Panc1 (cell line): ENCODE data around the gene ZNF107. TPM values are rescaled to one million over a fixed set of nuclear protein-coding genes. Genes with fewer than 3 reads are reported as not detected.

Experiments
- ATAC-seq: fragments of 200-7000 bp; cut with Tn5 transposase; 2 replicates; pipeline ENCODE4 v1.9.1; 2020; ENCODE audit warnings: mild to moderate bottlenecking, moderate library complexity
- BruUV-seq: library from RNA; stranded (reverse); fragments of 400-500 nt; replicated peaks from 2 replicates; lab custom pipeline; 2021; lab: Mats Ljungman, UMichigan
- CTCF ChIA-PET: fragments of 300-600 bp; sonication (Branson Sonifier 250); formaldehyde crosslinking; loops from one replicate; lab custom pipeline; 2022; ENCODE audit warnings: antibody characterized with exemption; lab: Charles Lee
- POLR2A ChIA-PET: fragments of 300-600 bp; sonication (Branson Sonifier 250); formaldehyde crosslinking; loops from one replicate; lab custom pipeline; 2022; ENCODE audit warnings: antibody characterized with exemption; lab: Charles Lee
- DNase-seq: peaks from one replicate; pipeline ENCODE4 v3.0.0-alpha.2; 2010; ENCODE audit warnings: low read depth, low spot score
- H3K27ac ChIP-seq: 2 replicates; pipeline ENCODE4 v1.5.1; 2011; ENCODE audit warnings: mild to moderate bottlenecking, low read length, inconsistent platforms
- H3K27me3 ChIP-seq: fragments of 200-500 bp; sonication (Bioruptor generic); 2 replicates; pipeline ENCODE4 v1.6.0; 2014; ENCODE audit warnings: low read length, inconsistent platforms; ENCODE audit not compliant: control insufficient read depth, insufficient read depth
- H3K36me3 ChIP-seq: fragments of 200-500 bp; sonication (Bioruptor generic); 2 replicates; pipeline ENCODE4 v1.5.1; 2014; ENCODE audit warnings: inconsistent platforms, mild to moderate bottlenecking, low read length, moderate library complexity; ENCODE audit not compliant: control insufficient read depth, insufficient read depth
- H3K4me1 ChIP-seq: 2 replicates; pipeline ENCODE4 v1.5.1; 2011; ENCODE audit warnings: inconsistent platforms, mild to moderate bottlenecking, low read length, moderate library complexity; ENCODE audit not compliant: control insufficient read depth, insufficient read depth
- H3K4me3 ChIP-seq, 2 experiments: 2 replicates each; pipeline ENCODE4 v1.5.1; 2011 to 2012; ENCODE audit warnings: low read depth in 2 of 2, low read length in 2 of 2, mild to moderate bottlenecking in 2 of 2, inconsistent platforms in 1 of 2, moderate library complexity in 1 of 2
- H3K9me3 ChIP-seq: fragments of 200-500 bp; sonication (Bioruptor generic); 2 replicates; pipeline ENCODE4 v1.5.1; 2014; ENCODE audit warnings: low read depth, mild to moderate bottlenecking, inconsistent platforms, low read length, moderate library complexity; ENCODE audit not compliant: control insufficient read depth, insufficient read depth
- POLR2AphosphoS5 ChIP-seq: IDR thresholded peaks from 2 replicates; pipeline ENCODE4 v1.6.1; 2012; ENCODE audit warnings: mild to moderate bottlenecking, low read depth, low read length, moderate library complexity
- SIN3A ChIP-seq: IDR thresholded peaks from 2 replicates; pipeline ENCODE4 v1.6.1; 2012; ENCODE audit warnings: low read depth, mild to moderate bottlenecking, low read length, moderate library complexity, borderline replicate concordance; ENCODE audit not compliant: insufficient read depth
- TCF7L2 ChIP-seq: IDR thresholded peaks from 2 replicates; pipeline ENCODE4 v1.6.1; 2011; ENCODE audit warnings: mild to moderate bottlenecking, low read depth, low read length, inconsistent platforms
- in situ Hi-C: cut with HindIII; loops from 2 replicates; pipeline ENCODE4 v1.10.0; 2016; ENCODE audit warnings: low sequenced_read_pairs, low pct_unique_long_range_greater_than_20kb
- intact Hi-C: fragments of 100-400 bp; cut with micrococcal nuclease; formaldehyde crosslinking; loops from one replicate; pipeline ENCODE4 v1.10.0; 2022; ENCODE audit not compliant: unreplicated experiment
- total RNA-seq: library from RNA; stranded (reverse); gene quantifications from one replicate; pipeline ENCODE4 v1.2.1, GENCODE V29; 2021; ENCODE audit not compliant: unreplicated experiment
- TF ChIP-seq, protein P1 (sequence below), 2 experiments: IDR thresholded peaks; 2 replicates each; pipeline ENCODE4 v1.6.1; 2011 to 2012; ENCODE audit warnings: low read depth in 2 of 2, control low read depth in 1 of 2, low read length in 1 of 2, mild to moderate bottlenecking in 1 of 2, moderate library complexity in 1 of 2; ENCODE audit not compliant: insufficient read depth in 1 of 2
- TF ChIP-seq, protein P2 (sequence below): fragments of 450-650 bp; IDR thresholded peaks from 2 replicates; pipeline ENCODE4 v1.5.1; 2017; ENCODE audit warnings: mild to moderate bottlenecking

The ZNF107 gene
- total RNA-seq, 1 experiment from 2014 or later, result 11.1 TPM

DNA sequence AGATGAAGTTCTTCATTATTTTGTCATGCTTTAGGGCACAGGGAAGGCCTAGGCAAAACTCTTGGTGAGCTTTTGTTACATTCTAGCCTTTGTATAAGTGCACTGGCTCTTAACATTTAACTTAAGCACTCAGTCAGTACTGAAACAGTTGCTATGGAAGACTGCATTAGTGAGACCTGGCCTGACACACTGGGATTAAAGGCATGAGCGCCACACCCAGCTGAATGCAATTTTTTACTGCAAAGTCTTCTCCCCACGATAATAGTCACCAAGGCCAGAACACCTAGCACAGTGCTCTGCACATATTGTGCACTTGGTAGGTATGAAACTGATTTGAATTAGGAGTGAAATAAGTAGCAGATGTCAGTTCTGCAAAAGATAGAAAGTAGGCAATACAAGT is 87.1 kb downstream of the ZNF107 start:
- no peaks in the 10 kb centered on the region for H3K27me3 ChIP-seq
- ATAC-seq, result no peak

DNA sequence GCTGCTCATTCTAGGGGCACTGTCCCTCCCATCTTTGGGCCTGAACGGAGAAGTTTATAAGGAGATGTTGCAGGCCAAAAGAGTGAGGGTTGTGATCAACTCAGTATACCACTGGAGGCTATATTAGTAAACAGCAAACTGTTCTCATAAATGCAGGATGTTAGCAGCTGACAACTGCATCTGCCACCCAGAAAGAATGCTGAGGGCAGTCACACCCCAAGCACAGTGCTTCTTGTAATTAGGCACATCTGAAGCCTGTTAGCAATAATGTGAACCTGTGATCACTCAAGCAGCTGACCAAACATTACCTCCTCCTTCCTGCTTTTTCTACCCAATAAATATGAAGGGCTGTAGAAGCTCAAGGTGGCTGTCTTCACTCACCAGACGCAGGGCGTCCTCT is 89.9 kb downstream of the ZNF107 start:
- ATAC-seq (no peak), DNase-seq (no peak)
- no TSS peak for BruUV-seq
- Histone ChIP-seq H3K9me3 (no peaks in the 10 kb centered on the region), H3K27ac (no peak overlapping the region), H3K4me3 (no peak overlapping the region), H3K36me3 (no peaks in the 10 kb centered on the region), H3K4me1 (no peaks in the 10 kb centered on the region), H3K27me3 (no peaks in the 10 kb centered on the region)
- ChIA-PET CTCF (no interaction called here), POLR2A (no interaction called here)
- intact Hi-C loops (no loop called here), in situ Hi-C loops (no loop called here)
- TF ChIP-seq, protein P1, sequence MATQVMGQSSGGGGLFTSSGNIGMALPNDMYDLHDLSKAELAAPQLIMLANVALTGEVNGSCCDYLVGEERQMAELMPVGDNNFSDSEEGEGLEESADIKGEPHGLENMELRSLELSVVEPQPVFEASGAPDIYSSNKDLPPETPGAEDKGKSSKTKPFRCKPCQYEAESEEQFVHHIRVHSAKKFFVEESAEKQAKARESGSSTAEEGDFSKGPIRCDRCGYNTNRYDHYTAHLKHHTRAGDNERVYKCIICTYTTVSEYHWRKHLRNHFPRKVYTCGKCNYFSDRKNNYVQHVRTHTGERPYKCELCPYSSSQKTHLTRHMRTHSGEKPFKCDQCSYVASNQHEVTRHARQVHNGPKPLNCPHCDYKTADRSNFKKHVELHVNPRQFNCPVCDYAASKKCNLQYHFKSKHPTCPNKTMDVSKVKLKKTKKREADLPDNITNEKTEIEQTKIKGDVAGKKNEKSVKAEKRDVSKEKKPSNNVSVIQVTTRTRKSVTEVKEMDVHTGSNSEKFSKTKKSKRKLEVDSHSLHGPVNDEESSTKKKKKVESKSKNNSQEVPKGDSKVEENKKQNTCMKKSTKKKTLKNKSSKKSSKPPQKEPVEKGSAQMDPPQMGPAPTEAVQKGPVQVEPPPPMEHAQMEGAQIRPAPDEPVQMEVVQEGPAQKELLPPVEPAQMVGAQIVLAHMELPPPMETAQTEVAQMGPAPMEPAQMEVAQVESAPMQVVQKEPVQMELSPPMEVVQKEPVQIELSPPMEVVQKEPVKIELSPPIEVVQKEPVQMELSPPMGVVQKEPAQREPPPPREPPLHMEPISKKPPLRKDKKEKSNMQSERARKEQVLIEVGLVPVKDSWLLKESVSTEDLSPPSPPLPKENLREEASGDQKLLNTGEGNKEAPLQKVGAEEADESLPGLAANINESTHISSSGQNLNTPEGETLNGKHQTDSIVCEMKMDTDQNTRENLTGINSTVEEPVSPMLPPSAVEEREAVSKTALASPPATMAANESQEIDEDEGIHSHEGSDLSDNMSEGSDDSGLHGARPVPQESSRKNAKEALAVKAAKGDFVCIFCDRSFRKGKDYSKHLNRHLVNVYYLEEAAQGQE (IDR thresholded peaks at IDR 0.05; ENCODE audit: insufficient read depth in 1 of 2, low read depth in 2 of 2, low read length in 1 of 2), result no peak
- TF ChIP-seq, protein P2, sequence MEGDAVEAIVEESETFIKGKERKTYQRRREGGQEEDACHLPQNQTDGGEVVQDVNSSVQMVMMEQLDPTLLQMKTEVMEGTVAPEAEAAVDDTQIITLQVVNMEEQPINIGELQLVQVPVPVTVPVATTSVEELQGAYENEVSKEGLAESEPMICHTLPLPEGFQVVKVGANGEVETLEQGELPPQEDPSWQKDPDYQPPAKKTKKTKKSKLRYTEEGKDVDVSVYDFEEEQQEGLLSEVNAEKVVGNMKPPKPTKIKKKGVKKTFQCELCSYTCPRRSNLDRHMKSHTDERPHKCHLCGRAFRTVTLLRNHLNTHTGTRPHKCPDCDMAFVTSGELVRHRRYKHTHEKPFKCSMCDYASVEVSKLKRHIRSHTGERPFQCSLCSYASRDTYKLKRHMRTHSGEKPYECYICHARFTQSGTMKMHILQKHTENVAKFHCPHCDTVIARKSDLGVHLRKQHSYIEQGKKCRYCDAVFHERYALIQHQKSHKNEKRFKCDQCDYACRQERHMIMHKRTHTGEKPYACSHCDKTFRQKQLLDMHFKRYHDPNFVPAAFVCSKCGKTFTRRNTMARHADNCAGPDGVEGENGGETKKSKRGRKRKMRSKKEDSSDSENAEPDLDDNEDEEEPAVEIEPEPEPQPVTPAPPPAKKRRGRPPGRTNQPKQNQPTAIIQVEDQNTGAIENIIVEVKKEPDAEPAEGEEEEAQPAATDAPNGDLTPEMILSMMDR, result no peak
- TF ChIP-seq TCF7L2 (no peak), SIN3A (no peak)

More for the DNA sequence above, 87.1 kb downstream of the ZNF107 start:
- H3K27ac ChIP-seq, result no peak overlapping the region
- H3K36me3 ChIP-seq, result no peaks in the 10 kb centered on the region
- no peak for TF ChIP-seq TCF7L2
- DNase-seq, result no peak
- intact Hi-C loops (no loop called here), in situ Hi-C loops (no loop called here)
- H3K4me1 ChIP-seq, result no peaks in the 10 kb centered on the region
- no peak overlapping the region for H3K4me3 ChIP-seq
- BruUV-seq, result no TSS peak
- peaks cover 8% of the 10 kb centered on the region; the same call in 1 of the 2 replicates for H3K9me3 ChIP-seq
- ChIA-PET POLR2A (no interaction called here), CTCF (no interaction called here)

DNA sequence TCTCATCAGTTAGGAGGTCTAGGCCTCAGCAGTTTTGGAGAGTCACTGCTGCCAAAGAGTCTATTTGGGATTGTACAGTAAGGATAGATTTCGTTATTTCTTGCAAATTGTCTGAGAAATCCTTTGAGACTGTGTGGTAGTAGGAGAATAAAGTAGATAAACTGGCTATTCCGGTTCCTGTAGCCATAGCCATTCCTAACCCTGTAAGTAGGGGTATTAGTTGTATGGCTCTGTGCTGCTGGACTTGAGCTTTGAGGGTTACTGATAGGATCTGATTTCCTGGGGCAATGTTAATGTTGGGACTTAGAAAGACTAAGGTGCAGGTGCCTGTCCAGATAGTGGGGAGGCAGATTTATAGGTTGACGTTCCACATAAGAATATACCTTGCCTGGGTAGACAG is 92.2 kb downstream of the ZNF107 start:
- no peaks in the 10 kb centered on the region for H3K27me3 ChIP-seq
- no peaks in the 10 kb centered on the region for H3K4me1 ChIP-seq
- H3K9me3 ChIP-seq, result no peaks in the 10 kb centered on the region
- DNase-seq, result no peak
- no peak overlapping the region for H3K4me3 ChIP-seq
- in situ Hi-C loops (no loop called here), intact Hi-C loops (no loop called here)
- BruUV-seq, result no TSS peak
- no peaks in the 10 kb centered on the region for H3K36me3 ChIP-seq
- no peak for ATAC-seq
- TF ChIP-seq, protein P1 (IDR thresholded peaks at IDR 0.05; ENCODE audit: insufficient read depth in 1 of 2, low read depth in 2 of 2, low read length in 1 of 2), result no peak
- TF ChIP-seq TCF7L2, result no peak
- no peak for TF ChIP-seq SIN3A
- TF ChIP-seq POLR2AphosphoS5, result no peak
- TF ChIP-seq, protein P2, result no peak
- H3K27ac ChIP-seq, result no peak overlapping the region
- CTCF ChIA-PET, result no interaction called here
- POLR2A ChIA-PET, result no interaction called here
